Effector memory CD4-positive, alpha-beta T cell (primary cell): ENCODE data around the gene PRKG1.

ENCODE experiments used
- DNase-seq, 3 donors: peaks; one replicate each; pipeline ENCODE4 v3.0.0-alpha.2; 2020
- H3K27ac ChIP-seq: 2 replicates; pipeline ENCODE4 v1.7.0; 2013; ENCODE audit warnings: mild to moderate bottlenecking, low read length, moderate library complexity; ENCODE audit not compliant: insufficient read depth, poor library complexity, severe bottlenecking
- H3K27me3 ChIP-seq: replicated peaks from 2 replicates; pipeline ENCODE4 v1.7.0; 2013; ENCODE audit warnings: mild to moderate bottlenecking, low read length; ENCODE audit not compliant: insufficient read depth, control insufficient read depth, poor library complexity, severe bottlenecking
- H3K36me3 ChIP-seq: 2 replicates; pipeline ENCODE4 v1.7.0; 2013; ENCODE audit warnings: mild to moderate bottlenecking, low read length, moderate library complexity; ENCODE audit not compliant: control insufficient read depth, insufficient read depth
- H3K4me1 ChIP-seq: 2 replicates; pipeline ENCODE4 v1.7.0; 2013; ENCODE audit warnings: low read length, mild to moderate bottlenecking; ENCODE audit not compliant: control insufficient read depth, insufficient read depth, poor library complexity, severe bottlenecking
- H3K4me3 ChIP-seq: 2 replicates; pipeline ENCODE4 v1.7.0; 2013; ENCODE audit warnings: low read length, low read depth, mild to moderate bottlenecking; ENCODE audit not compliant: insufficient read depth, poor library complexity, severe bottlenecking
- H3K9me3 ChIP-seq: 2 replicates; pipeline ENCODE4 v1.7.0; 2013; ENCODE audit warnings: mild to moderate bottlenecking, low read length, moderate library complexity; ENCODE audit not compliant: control insufficient read depth

PRKG1 gene

DNA sequence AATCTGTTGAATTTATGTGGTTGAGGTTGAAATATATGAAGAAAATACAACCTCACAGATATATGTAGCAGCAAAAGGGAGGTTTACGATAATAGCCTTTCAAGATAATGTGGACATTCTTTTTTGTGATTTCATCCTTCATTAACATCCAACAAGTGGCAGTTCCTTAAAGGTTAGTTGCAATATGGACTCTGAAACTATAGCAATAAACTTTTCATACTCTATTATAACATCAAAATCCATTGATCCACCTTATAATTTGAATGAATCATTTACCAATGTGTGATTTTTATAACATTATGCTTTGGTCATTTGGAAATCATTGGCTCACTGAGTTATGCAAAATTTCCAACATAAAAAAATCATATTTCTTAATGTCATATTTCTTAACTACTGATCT lies 825.9 kb downstream of the PRKG1 start:
- no peak for DNase-seq
- Histone ChIP-seq H3K4me3 (no peak overlapping the region), H3K4me1 (no peaks in the 10 kb centered on the region), H3K27ac (no peak overlapping the region), H3K27me3 (no peaks in the 10 kb centered on the region), H3K36me3 (no peaks in the 10 kb centered on the region), H3K9me3 (no peaks in the 10 kb centered on the region)

DNA sequence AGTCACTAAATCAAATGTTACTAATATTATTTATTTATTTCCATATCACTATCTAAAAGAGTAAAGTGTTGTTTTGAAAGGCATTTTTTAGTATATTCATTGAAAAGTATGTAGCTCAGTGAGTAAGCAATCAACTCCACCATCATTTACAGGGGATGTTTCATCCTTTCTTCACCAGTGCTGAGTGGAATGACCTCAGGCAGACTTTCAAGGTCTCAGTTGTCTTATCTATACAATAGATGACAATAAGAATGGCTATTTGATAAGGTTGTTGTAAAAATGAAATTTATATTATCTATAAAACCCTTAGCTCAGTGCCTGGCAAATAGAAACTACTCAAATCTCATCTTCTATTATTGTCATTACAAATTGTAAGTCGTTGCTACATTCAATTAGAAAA lies 829.4 kb downstream of the PRKG1 start:
- no peak for DNase-seq
- Histone ChIP-seq H3K4me3 (no peak overlapping the region), H3K36me3 (no peaks in the 10 kb centered on the region), H3K4me1 (no peaks in the 10 kb centered on the region), H3K27me3 (no peaks in the 10 kb centered on the region), H3K9me3 (no peaks in the 10 kb centered on the region), H3K27ac (no peak overlapping the region)

DNA sequence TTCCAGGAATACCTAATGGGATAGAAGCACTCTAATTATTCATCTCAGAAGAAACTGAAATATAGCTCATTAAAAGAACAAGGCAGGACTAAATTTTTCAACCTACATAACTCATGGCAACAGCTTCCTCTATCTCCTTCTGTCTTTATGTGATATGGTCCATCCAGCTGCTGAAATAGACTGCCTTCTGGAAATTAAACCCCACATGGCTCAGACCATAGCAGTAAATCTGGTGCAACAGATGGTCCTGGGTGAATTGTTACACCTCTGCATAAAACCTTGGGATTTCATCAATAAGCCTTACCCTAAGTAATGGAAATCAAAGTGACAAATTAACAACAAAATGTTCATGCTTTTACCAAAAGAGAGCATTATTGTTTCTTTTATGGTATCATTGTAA lies 830.7 kb downstream of the PRKG1 start:
- Histone ChIP-seq H3K36me3 (no peaks in the 10 kb centered on the region), H3K27me3 (no peaks in the 10 kb centered on the region), H3K27ac (no peak overlapping the region), H3K4me3 (no peak overlapping the region), H3K9me3 (no peaks in the 10 kb centered on the region), H3K4me1 (no peaks in the 10 kb centered on the region)
- DNase-seq: no peak

DNA sequence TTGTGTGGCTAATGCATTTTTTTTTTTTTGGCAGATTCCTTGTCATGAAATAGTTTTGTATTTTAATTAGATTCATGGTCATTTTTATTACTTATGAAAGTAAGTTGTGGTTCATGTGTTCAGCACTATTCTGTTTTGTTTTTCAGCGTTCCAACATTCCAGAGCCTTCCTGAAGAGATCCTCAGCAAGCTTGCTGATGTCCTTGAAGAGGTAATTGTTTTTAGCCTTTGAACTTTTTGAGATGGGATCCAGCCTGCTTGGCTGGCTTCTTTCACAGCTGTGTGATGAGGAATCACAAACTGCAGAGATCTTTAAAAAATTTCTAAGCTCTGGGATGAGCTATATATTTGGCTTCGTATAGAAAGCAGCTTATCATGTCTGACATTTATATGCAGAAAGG lies 833.1 kb downstream of the PRKG1 start:
- no peak overlapping the region for H3K4me3 ChIP-seq
- no peaks in the 10 kb centered on the region for H3K36me3 ChIP-seq
- no peaks in the 10 kb centered on the region for H3K9me3 ChIP-seq
- no peak for DNase-seq
- no peaks in the 10 kb centered on the region for H3K27me3 ChIP-seq
- no peak overlapping the region for H3K27ac ChIP-seq
- no peaks in the 10 kb centered on the region for H3K4me1 ChIP-seq

DNA sequence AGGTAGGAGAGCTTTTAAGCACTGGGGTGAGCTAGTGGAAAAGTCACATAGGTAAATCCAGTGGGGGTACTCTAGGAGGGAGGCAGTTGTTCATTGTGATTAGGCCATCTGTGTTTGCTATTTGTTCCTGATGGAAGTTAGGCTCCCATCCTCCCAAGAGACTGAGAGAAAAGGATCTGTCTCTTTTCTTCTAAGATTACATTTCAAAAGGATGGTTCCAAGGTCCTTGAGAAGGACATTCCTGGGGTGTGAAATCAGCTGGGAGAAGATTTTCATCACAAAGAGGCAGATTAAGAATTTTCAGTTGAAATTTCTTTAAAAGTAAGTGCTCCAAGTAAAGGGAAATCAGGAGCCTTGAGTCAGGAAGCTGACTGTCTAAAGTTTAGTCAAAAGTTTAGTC lies 835.9 kb downstream of the PRKG1 start:
- H3K27ac ChIP-seq: no peak overlapping the region
- DNase-seq: no peak

DNA sequence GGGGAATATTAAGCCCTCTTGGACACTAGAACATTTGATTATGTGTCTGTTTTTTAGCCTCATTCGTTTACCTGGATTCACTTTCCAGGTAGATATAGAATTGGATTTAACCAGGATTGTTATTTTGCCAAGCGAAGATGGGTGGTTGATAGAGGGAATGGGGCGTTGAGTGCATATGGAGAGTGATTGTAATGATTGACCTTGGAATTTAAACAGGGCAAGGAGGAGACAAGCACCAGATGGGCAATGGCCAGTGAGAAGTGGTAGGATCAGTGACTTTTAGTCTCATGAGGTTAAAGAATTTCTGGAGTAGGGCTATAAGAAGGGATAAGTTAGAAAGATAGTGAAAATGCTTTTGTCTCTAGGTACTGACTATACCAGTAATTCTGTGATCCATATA lies 836.3 kb downstream of the PRKG1 start:
- Histone ChIP-seq H3K9me3 (no peaks in the 10 kb centered on the region), H3K27me3 (no peaks in the 10 kb centered on the region), H3K4me1 (no peaks in the 10 kb centered on the region), H3K27ac (no peak overlapping the region), H3K36me3 (no peaks in the 10 kb centered on the region), H3K4me3 (no peak overlapping the region)
- no peak for DNase-seq

More for the DNA sequence above, 835.9 kb downstream of the PRKG1 start:
- no peaks in the 10 kb centered on the region for H3K27me3 ChIP-seq
- no peaks in the 10 kb centered on the region for H3K36me3 ChIP-seq
- H3K9me3 ChIP-seq: no peaks in the 10 kb centered on the region
- no peak overlapping the region for H3K4me3 ChIP-seq
- H3K4me1 ChIP-seq: no peaks in the 10 kb centered on the region

DNA sequence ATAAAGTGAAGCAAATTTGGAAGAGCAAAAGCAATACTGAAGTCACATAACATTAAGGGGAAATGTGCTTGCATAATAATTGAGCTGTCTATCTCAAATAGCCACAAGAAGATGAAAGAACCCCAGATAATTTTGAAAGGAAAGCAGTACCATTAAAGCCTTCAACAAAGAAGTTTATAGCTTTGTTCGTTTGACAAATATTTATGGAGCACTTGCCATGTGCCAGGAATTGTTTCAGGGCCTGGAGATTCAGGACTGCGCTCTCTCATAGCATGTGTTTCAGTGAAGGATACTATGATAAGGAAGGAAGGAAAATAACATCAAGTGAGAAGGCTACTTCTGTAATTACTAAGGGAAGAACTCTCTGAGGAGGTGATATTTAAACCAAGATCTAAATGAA lies 837.4 kb downstream of the PRKG1 start:
- no peaks in the 10 kb centered on the region for H3K36me3 ChIP-seq
- no peaks in the 10 kb centered on the region for H3K27me3 ChIP-seq
- H3K9me3 ChIP-seq: no peaks in the 10 kb centered on the region
- H3K4me3 ChIP-seq: no peak overlapping the region
- no peak for DNase-seq
- no peaks in the 10 kb centered on the region for H3K4me1 ChIP-seq
- H3K27ac ChIP-seq: no peak overlapping the region

DNA sequence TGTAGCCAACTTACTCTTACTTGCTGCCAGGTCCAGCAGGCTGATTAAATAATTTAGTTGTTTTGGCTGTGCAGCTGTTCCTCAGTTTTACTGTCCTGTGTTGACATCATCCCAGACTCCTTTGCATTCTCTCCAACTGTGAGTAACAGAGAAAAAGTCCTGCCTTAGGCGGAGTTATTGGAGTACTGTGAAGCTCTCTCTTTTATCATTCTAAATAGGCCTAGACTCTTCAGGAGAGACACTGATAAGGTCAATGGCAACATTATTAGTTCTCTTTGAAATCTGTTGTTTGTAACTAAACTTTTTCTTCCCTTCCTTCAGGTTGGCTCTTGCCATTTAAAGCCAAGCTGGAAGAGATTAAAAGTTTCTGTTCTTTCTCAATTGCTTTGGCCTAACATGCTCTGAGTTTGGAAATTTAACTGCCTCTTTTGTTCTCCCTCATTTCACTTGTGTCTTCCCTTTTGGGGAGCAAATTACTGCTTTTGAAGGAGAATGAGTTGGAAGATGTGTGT lies 840.8 kb downstream of the PRKG1 start:
- no peaks in the 10 kb centered on the region for H3K27me3 ChIP-seq
- no peaks in the 10 kb centered on the region for H3K4me1 ChIP-seq
- no peaks in the 10 kb centered on the region for H3K36me3 ChIP-seq
- H3K9me3 ChIP-seq: no peaks in the 10 kb centered on the region
- H3K27ac ChIP-seq: no peak overlapping the region
- no peak overlapping the region for H3K4me3 ChIP-seq
- DNase-seq: no peak

DNA sequence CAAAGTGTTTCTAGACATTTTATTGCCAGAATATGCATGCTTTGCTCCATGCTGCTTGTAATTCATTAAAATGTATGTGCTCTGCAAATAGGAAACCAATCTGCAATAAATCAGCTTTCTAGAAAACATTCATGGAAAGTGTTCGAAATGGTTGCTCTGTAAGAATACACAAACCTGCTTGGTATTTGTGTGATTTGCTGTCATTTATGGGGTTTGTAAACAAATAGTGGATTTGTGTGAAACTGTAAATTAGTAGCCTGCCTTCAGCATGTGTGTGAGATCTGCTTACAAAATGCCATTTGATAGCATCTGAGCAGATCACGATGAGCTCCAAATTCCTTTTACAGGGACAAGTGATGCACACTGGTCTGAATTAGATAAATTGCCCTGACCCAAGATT lies 844.2 kb downstream of the PRKG1 start:
- Histone ChIP-seq H3K27ac (no peak overlapping the region), H3K4me3 (no peak overlapping the region), H3K27me3 (no peaks in the 10 kb centered on the region)

DNA sequence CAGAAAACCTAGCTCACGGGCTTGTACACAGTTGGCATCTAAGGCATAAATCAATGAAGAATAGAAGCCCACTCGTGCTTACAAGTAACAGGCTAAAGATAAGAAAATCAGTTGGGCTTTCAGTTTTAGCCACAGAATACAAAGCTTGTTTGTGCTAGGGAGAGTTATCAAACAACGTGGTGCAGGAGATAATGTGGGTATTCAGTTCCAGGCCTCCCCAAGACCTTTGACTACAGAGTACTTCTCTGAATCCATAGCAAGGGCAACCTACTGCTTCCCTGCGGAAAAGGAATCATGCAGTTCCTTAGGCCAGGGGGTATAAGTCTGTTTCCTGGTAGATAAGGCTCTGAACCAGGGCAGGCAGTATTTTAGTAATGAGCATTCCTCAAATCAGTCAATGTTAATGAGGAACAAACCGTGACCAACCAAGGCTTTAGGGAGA lies 844.6 kb downstream of the PRKG1 start:
- Histone ChIP-seq H3K36me3 (no peaks in the 10 kb centered on the region), H3K4me1 (no peaks in the 10 kb centered on the region), H3K4me3 (no peak overlapping the region), H3K9me3 (no peaks in the 10 kb centered on the region), H3K27me3 (no peaks in the 10 kb centered on the region), H3K27ac (no peak overlapping the region)
- no peak for DNase-seq

More for the DNA sequence above, 844.2 kb downstream of the PRKG1 start:
- Histone ChIP-seq H3K9me3 (no peaks in the 10 kb centered on the region), H3K36me3 (no peaks in the 10 kb centered on the region), H3K4me1 (no peaks in the 10 kb centered on the region)
- no peak for DNase-seq

DNA sequence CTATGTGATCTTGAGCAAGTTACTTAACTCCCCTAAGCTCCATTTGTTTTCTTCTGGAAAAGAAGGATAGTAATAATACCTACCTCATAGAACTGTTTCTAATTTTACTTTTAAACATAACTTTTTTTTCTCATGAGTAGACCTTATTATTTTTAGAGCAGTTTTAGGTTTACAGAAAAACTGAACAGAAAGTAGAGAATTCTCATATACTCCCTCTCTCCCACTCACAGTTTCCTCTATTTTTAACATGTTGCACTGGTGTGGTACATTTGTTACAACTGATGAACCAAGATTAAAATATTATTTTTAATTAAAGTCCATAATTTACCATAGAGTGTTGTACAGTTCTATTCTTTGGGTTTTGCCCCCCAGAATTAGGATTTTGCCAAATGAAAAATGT lies 846.4 kb downstream of the PRKG1 start:
- Histone ChIP-seq H3K4me1 (no peaks in the 10 kb centered on the region), H3K4me3 (no peak overlapping the region), H3K27ac (no peak overlapping the region), H3K36me3 (no peaks in the 10 kb centered on the region), H3K27me3 (no peaks in the 10 kb centered on the region), H3K9me3 (no peaks in the 10 kb centered on the region)
- no peak for DNase-seq
